Measurements from ENCODE around the gene ARL8A.

The ARL8A gene

DNA sequence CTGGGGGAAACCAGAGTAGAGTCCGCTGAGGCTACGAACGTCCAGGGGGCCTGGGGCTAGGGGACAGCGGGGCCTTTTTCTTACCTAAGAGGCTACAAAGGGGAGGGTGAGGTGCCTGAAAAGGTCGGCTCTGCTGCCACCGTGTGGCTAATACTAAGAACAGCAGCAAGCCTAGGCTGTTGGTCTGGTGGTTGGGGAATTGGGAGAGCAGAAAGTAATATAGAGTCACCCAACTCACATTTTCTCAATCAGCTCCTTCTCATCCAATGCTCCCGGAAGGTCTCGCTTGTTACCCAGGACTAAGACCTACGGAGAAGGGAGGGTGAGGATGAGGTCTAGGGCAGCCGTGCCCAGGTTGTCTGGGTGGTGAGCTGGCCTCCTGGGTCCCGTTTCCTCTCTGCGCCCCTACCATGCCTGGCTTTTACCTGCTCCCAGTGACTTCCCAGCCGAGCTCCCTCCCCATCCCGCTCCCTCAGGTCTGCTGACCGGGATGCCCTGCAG lies 9.3 kb downstream of the ARL8A start:
- DNase-seq (ENCODE audit: low spot score): no peak

GRCh38 chr1:202134645-202135172 lies 9.8 kb downstream of the ARL8A start:
- no peak for DNase-seq (ENCODE audit: low spot score)

- no peak for DNase-seq (ENCODE audit: low spot score)
Measured at GRCh38 chr1:202133989-202134388, 10.5 kb downstream of the ARL8A start.

- DNase-seq (ENCODE audit: low spot score): no peak
Measured at GRCh38 chr1:202133496-202133895, 11.0 kb downstream of the ARL8A start.

GRCh38 chr1:202133001-202133400 lies 11.5 kb downstream of the ARL8A start:
- DNase-seq (ENCODE audit: low spot score): no peak

GRCh38 chr1:202131956-202132821 lies 12.3 kb downstream of the ARL8A start:
- no peak for DNase-seq (ENCODE audit: low spot score)

GRCh38 chr1:202130816-202131522 lies 13.6 kb downstream of the ARL8A start:
- no peak for DNase-seq (ENCODE audit: low spot score)

GRCh38 chr1:202130297-202130721 lies 14.2 kb downstream of the ARL8A start:
- no peak for DNase-seq (ENCODE audit: low spot score)

- no peak for DNase-seq (ENCODE audit: low spot score)
Measured at GRCh38 chr1:202129453-202130296, 14.9 kb downstream of the ARL8A start.

- DNase-seq (ENCODE audit: low spot score): no peak
Measured at GRCh38 chr1:202127836-202128622, 16.5 kb downstream of the ARL8A start.

GRCh38 chr1:202127061-202127460 lies 17.5 kb downstream of the ARL8A start:
- DNase-seq (ENCODE audit: low spot score): no peak

GRCh38 chr1:202126426-202126825 lies 18.1 kb downstream of the ARL8A start:
- DNase-seq (ENCODE audit: low spot score): no peak

DNA sequence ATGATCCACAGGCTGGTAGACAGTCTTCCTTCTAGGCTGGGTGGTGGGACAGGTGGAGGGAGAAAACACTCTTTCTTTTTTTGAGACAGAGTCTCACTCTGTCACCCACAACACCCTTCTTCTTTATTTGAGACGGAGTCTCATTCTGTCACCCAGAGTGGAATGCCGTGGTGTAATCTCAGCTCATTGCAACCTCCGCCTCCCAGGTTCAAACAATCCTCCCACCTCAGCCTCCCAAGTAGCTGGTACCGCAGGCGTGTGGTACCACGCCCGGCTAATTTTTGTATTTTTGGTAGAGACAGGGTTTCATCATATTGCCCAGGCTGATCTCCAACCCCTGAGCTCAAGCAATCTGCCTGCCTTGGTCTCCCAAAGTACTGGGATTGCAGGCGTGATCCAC lies 18.9 kb downstream of the ARL8A start:
- DNase-seq (ENCODE audit: low spot score): no peak

- no peak for DNase-seq (ENCODE audit: low spot score)
Measured at GRCh38 chr1:202124142-202124541, 20.4 kb downstream of the ARL8A start.

GRCh38 chr1:202123336-202123813 lies 21.2 kb downstream of the ARL8A start:
- DNase-seq (ENCODE audit: low spot score): no peak

DNA sequence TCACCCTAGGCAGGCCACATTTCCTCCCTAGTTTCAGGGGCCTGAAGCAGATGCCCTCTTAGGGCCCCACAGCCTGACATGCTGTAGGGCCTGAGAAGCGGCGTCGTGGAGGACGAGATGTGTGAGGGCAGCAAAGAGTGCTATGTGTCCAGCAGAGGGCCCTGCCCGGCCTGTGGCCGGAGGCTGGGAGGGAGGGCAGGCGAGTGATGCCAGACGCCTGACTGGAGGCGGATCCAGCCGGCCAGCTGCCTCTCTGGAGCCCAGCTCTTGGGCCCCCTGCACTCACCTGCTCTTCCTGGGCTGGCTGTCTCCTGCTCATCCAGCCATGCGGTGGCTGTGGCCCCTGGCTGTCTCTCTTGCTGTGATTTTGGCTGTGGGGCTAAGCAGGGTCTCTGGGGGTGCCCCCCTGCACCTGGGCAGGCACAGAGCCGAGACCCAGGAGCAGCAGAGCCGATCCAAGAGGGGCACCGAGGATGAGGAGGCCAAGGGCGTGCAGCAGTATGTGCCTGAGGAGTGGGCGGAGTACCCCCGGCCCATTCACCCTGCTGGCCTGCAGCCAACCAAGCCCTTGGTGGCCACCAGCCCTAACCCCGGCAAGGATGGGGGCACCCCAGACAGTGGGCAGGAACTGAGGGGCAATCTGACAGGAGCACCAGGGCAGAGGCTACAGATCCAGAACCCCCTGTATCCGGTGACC lies 21.8 kb downstream of the ARL8A start, which contains the start of gene GPR37L1:
Gene GPR37L1, plus strand, starts transcription at position 279 of the 697 bp plus-strand sequence. Its CDS starts 47 bp downstream, at position 326.
- DNase-seq (ENCODE audit: low spot score): no peak

DNA sequence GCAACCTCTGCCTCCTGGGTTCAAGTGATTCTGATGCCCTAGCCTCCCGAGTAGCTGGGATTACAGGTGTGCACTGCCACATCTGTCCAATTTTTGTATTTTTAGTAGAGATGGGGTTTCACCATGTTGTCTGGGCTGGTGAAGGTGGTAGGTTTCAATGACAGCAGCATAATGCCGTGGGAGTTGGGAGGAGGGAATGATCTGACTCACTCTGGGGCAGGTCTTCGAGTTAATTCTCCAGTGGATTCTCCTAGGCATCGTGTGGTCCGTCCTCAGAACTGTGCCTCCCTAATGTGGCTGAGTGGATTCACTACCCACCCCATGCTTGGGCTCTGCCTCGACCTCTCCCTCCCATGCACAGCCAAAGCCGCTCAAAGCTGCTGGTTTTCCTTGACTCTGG lies 23.5 kb downstream of the ARL8A start:
- no peak for DNase-seq (ENCODE audit: low spot score)

GRCh38 chr1:202117898-202118371 lies 26.6 kb downstream of the ARL8A start:
- DNase-seq (ENCODE audit: low spot score): no peak

DNA sequence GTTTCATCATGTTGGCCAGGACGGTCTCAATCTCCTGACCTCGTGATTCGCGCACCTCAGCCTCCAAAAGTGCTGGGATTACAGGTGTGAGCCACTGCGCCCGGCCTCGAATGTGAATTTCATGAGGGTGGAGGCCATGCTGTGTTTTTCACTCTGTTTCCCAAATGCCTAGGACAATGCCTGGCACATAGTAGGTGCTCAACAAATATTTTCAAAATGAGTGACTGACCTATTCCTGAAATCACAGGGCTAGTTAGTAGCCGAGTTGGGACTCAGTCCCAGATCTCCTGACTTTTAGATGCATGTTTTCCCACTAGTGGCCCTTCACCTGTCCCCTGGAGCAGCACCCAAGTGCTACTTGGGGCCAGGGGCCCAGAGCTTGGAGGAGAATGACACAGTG lies 28.2 kb downstream of the ARL8A start:
- DNase-seq (ENCODE audit: low spot score): no peak

GRCh38 chr1:202113690-202114300 lies 30.7 kb downstream of the ARL8A start:
- DNase-seq (ENCODE audit: low spot score): no peak
